ENCODE measurements around the gene NTNG1.

- no peak for TF ChIP-seq CTCF (IDR thresholded peaks at IDR 0.05)
- no peak for TF ChIP-seq POLR2A (IDR thresholded peaks at IDR 0.05)
Observed at GRCh38 chr1:107152395-107152794, 11.6 kb downstream of the NTNG1 start.
